ENCODE results near the gene PAQR8.
"Not testable (repeated sequence)": the region's sequence is repeated elsewhere in the genome, so short reads cannot be mapped to it uniquely, and the experiment has no call there.

Gene PAQR8

DNA sequence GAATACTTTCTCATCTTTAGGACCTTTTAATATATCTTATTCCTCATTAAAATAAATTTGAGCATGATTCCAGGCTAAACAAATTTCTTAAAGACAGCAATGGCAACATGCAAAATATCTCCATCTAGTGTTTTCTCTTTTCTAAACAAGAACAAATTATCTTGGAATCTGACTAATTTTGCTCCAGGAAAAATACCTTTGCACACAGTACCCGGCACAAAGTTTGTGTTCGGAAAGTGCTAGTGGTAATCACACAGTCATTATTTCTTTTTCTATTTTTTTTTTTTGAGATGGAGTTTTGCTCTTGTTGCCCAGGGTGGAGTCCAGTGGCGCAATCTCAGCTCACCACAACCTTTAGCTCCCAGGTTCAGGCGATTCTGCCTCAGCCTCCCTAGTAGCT lies 50.0 kb downstream of the PAQR8 start:
- DNase-seq (ENCODE audit: low spot score) = no peak

DNA sequence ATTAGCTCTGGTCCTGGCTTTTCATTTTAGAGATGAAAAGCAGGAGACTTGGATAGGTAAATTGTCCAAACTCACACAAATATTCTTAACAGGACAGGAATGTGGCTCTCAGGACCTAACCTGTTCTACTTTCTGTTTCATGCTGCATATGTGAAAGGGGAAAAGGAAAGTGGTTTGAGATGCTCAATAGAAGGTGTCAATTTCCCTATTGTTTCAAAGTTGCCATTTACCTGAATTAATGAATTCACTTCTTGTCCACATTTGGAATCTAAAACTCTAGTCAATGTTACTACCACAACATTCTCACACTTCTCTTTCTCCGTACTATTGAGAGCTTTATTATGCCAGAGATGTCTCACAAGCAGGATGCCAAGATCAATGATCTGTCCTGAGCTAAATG lies 53.4 kb downstream of the PAQR8 start:
- DNase-seq (ENCODE audit: low spot score) = peak; percentile 14

DNA sequence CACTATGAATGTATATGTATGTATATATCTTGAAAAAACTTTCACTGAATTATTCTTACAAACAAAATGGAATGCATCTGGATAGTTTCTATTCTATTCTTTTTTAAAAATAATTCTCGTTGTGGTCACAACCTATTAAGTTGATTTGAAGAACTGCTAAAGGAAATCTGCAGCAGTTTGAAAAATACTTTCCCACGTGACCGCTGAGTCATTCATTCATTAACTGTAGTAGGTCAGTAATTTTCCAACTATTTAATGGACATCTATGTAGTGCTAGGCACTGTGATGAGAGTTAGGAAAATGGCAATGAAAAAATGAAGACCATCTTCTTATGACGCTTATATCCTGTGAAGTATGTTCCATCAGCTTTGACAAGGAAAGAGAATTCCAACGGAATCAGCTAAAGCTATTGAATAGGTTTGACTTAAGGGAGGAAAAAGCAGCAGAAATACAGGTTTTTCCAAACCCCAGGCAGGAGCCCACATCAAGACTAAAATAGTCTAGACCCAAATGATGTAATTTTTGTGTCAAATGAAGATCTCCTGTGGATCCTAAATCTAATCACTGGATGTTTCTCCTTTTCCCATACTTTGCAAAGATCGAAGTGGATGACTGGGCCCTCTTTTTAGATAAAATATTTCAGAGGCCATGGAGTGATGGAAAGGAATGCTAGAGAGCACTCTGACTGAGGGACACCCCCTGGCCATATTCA lies 54.1 kb downstream of the PAQR8 start:
- peak; percentile 72 for DNase-seq (ENCODE audit: low spot score)

DNA sequence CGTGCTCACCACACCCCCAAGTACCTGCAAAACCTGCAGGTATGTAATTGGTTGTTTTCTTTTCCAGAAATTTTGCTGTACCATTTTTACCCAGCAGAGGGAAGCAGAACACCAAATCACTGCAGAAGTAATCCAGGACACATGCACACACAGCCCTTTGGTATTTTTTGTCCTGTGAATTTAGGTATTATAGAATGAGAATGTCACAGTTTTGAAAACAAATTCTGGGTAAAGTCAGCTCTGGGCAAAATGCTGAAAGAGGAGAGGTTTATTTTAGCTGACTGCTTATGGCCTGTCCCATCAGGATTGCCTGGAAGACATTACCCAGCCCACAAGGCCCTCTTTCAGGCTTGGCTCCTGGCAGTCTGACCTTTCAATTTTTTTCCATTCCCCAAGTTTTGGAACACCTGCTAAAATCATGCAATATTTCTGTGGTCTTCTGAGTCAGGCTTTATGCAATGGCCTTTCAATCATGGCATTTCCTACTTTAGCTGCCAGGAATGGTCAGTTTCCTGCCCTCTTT lies 54.7 kb downstream of the PAQR8 start:
- peak; percentile 85 for DNase-seq (ENCODE audit: low spot score)

DNA sequence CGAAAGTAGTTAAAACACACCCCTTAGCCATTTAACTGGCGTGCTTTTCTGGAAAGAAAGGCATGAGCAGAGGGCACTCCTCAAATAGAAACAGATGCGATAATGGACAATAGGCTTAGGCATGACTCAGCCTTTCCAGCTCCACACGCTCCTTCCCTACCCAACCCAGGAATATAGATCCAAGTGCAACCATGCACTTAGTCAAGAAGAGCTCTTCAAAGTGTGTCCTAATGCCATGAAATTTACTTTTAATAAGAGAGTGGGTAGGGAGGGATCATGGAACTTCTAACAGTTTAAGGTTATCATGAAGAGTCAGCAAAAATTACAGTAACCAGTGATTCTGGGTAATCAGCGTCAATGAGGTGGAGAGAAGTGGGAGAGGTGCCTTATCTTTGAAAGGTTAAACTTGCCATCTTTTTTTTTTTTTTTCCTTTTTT lies 55.7 kb downstream of the PAQR8 start:
- DNase-seq (ENCODE audit: low spot score) = peak; percentile 42

DNA sequence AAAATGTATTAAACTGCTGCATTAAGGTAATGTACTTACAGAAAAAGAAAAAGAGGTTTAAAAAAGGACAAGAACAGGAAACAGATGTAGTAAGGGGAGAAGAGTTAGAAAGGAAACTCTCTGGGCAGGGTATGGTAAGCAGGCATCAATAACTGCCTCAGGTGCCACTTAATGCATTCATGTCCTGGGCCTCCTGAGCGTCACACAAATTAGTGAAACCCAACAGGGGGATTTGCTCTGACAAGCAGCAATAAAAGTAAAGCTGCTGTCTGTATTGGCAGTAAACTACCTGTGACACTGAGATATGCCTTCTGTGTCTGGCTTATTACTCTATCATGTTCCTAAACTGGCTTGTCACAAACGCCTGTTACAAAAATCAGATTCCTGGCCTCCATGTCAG lies 56.7 kb downstream of the PAQR8 start:
- no peak for DNase-seq (ENCODE audit: low spot score)

DNA sequence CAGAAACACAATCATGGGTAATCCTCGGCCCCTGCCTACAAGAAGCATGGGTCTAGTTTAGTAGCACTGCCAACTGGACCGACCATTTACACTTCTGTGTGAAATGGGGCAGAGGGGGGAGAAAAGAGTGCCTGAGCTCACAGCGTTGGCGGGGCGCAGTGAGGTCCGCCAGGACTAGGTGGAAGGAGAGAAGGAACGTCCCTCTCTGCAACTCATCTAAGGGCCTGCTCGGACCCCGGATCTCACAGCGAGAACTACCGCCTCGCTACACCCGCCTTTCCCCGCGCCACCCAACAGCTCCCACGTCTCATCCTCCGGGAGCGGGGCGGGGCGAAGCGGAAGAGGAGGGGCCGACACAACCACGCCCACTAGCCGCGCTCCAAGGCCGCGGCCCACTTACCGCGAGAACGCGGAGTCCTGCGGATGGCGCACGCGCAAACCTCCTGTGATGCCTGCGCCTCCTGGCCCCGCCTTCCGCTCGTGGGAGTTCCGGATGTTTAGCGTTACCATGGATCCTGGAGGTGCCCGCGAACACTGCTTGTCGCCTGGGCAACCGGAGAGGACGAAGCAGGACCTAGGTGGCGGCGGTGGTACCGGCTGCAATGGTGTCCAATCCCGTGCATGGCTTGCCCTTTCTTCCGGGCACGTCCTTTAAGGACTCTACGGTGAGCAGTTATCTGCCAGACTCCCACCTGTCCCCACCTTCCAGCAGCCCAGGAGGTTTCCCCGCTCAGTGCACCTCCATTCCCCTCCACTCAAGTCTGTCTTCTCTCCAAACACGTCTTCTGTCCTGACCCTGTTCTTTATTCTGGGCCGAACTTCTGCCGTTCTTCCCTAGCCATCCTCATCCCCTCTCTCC lies 58.1 kb downstream of the PAQR8 start, which contains the start of gene EFHC1:
Gene EFHC1 (plus strand): TSS at position 534 of the 859 bp plus-strand sequence. CDS start 69 bp downstream, at position 603.
- DNase-seq (ENCODE audit: low spot score) = peak; percentile 98

DNA sequence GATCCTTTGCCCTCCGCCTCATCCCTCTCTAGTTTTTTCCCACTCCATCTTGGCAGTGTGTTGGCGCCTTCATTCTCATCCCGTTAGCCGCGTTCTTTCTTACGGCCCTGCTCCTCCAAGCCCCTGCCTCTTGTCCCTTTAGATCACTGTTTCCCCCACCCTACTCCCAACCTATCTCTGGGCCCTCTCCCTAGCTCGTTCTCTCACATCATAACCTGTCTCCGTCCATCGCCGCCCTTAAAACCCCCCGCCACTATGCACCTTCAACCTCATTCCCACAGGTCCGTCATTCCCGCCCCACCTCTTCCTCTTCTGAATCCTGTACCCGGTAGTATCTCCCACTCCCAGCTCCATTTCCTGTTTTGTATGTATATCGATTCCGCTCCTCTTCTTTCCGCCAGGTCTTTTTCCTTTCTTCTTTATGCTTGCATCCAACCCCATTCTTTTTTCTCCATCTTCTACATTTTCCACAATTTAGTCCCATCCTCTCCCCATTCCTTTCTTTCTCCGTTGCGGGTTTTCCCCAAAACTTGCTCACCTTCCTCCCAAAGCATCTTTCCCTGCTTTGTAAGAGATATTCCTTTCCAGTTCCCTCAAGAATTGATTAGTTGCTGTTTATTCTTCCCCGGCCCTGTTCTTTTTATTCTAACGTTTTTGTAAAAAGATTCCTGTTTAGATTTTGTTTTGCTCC lies 58.9 kb downstream of the PAQR8 start:
- no peak for DNase-seq (ENCODE audit: low spot score)

DNA sequence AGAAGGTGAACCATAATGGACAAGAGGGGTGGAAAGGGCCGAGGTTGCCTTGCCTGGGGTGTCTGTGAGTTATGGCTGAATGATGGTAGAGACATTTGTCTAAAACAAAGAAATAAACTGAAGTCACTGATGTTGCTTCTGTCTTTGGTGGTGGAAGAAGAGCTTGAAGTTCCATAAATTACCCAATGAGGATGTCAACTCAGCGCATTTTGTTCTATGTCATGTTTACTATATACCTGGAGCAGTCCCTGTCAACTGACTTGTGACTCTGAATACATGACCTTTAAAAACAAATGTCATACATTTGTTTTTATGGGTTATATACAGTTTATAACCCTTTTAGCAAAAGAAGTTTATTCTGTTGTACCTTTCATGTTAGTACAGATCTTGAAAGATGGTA lies 60.2 kb downstream of the PAQR8 start:
- DNase-seq (ENCODE audit: low spot score) = no peak

DNA sequence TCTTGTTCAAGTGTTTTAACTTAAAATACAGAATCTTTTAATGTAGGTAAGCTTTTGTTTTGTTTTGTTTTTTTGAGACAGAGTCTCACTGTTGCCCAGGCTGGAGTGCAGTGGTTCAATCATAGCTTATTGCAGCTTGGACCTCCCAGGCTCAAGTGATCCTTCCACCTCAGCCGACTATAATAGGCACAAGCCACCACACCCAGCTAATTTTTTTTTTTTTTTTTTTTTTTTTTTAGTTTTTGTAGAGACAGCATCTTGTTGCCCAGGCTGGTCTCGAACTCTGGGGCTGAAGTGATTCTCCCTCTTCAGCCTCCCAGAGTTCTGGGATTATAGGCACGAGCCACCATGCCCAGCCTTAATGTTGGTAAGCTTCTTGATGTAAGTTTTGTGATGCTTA lies 61.5 kb downstream of the PAQR8 start:
- no peak for DNase-seq (ENCODE audit: low spot score)

DNA sequence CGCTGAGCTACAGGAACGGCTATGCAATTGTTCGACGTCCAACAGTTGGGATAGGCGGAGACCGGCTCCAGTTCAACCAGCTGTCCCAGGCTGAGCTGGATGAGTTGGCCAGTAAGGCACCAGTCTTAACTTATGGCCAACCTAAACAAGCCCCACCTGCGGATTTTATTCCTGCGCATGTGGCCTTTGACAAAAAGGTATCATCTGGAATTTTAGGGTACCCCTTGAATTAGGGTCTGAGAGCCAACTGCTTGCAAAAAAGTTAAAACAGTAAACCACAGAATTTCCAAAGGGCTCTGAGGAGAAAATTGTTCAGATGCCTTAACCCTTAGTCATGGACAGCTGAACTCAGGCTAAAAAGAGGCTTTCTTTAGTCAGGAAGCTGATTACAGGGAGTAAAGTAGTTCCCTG lies 62.0 kb downstream of the PAQR8 start:
- no peak for DNase-seq (ENCODE audit: low spot score)

DNA sequence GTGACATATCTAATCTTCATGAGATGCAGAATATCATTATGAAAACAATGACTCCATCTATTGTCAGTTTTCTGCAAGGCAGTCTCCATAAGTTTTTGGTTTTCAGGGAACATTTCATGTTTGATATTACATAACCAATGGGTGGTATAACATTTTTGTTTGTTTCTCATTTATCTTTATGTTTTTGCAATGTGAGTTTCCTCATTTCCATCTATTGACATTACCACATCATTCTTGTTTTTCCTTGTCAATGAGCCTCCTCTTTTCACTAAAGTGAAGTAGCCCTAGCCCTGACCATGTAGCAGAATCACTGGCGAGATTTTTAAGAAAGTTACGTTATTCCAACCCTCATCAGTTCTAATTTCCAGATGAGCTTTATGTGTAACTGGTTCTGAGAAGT lies 62.6 kb downstream of the PAQR8 start:
- no peak for DNase-seq (ENCODE audit: low spot score)

DNA sequence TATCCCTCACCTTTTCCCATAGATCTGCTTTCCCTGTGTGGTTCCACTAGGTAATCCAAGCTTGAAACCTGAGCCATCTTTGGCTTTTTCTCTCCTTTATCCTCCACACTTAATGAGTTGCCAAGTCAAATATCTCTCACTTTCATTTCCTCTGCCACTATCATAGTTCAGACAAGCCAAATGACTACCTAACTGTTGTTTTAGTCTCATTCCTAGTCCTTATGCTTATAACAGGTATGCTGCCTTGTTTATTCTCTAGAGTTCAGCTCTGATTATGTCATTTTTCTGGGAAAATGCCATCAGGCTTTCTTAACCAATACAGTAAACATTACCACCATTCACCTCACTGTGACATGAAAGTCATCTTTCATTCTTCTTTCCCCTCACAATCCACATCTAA lies 64.7 kb downstream of the PAQR8 start:
- DNase-seq (ENCODE audit: low spot score) = no peak

DNA sequence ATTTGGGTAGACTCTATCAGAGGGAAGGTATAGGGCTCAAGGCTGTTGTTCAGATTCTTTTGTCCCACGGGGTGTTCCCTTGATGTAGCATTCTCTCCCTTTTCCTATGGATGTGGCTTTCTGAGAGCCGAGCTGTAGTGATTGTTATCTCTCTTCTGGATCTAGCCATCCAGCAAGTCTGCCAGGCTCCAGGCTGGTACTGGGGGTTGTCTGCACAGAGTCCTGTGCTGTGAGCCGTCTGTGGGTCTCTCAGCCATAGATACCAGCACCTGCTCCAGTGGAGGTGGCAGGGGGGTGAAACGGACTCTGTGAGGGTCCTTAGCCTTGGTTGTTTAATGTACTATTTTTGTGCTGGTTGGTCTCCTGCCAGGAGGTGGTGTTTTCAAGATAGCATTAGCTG lies 71.3 kb downstream of the PAQR8 start:
- DNase-seq (ENCODE audit: low spot score) = not testable (repeated sequence)

DNA sequence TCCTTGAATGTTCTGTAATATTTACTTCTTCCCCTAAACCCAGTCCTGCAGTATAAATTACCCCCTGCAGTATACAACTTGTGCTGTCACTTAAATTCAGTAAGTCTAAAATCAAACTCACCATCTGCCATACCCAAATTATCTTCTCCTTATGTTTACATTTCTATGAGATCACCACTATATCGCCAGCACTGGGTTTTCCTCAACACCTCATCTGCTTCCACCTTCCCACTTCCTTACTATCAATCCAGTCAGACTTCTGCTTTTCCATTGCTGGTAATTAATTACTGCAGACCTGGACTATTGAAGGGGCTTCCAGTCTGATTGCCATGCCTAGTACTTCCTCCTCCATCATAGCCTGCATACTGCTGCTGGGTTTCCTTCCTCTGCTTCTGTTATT lies 73.4 kb downstream of the PAQR8 start:
- no peak for DNase-seq (ENCODE audit: low spot score)

DNA sequence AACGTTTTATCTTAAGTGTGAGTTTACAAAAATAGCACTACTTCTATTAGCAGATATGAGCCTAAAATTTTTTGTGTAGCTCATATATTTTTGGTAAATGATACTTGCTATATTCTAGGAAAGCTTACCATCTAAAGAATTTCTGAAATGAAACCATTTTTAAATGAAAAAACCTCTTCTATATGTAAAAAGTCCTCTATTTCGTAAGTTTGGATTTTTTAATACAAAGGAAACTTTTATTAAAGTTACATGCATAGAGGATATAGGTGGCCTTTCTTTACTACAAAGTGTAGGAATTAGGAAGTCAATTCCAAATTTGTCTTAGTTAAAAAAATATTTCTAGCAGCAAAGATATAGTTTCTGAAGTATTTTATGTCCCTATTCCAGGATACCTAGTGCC lies 77.0 kb downstream of the PAQR8 start:
- no peak for DNase-seq (ENCODE audit: low spot score)

DNA sequence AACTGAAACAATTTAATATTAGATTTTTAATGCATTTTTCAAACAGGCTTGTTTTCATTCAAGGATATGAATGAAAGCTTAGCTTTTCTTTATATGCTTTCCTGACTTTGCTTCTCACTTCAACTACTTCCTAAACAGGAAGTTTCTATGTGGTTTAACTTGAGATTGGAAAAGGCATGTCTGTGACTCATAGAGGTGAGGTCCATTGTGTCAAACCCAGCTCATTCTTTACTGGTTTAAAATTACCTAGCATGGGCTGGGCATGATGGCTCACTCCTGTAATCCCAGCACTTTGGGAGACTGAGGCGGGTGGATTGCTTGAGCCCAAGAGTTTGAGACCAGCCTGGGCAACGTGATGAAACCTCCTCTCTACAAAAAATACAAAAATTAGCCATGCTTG lies 92.6 kb downstream of the PAQR8 start:
- DNase-seq (ENCODE audit: low spot score) = no peak

DNA sequence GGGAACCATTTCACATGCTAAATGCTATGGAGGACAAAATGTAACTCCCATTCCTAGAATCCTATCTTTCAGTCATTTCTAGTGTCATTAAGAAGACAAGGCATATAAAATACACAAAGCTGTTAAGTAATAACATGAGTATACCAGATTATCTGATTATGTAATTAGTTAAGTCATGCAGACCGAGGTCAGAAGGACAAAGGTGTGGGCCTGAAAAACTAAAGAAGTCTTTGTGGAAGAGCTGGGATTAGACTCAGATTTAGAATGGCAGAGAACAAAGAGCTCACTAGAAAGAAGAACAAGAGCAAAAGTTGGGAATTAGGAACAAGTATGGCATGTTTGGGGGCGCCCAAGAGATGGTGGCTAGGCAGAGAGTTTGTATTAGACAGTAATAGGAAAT lies 95.1 kb downstream of the PAQR8 start:
- DNase-seq (ENCODE audit: low spot score) = no peak

All from hematopoietic multipotent progenitor cell treated with erythropoietin and hydrocortisone succinate and interleukin-3 and kit ligand, for 17 days (in vitro differentiated cells).